Fibroblast of mammary gland (primary cell): Measurements from ENCODE around the gene B4GAT1.

Source experiments
- DNase-seq: peaks from one replicate; pipeline ENCODE4 v3.0.0-alpha.2; 2010; ENCODE audit warnings: low read depth
- H3K4me3 ChIP-seq: 2 replicates; pipeline ENCODE4 v1.5.1; 2011; ENCODE audit warnings: low read depth, mild to moderate bottlenecking, low read length, moderate library complexity; ENCODE audit not compliant: control insufficient read depth
- TF ChIP-seq, protein P1 (sequence below): conservative IDR thresholded peaks from 2 replicates; pipeline ENCODE4 v1.5.1; 2011; ENCODE audit warnings: low read depth, low read length, inconsistent platforms; ENCODE audit not compliant: control insufficient read depth, insufficient read depth

The B4GAT1 gene

DNA sequence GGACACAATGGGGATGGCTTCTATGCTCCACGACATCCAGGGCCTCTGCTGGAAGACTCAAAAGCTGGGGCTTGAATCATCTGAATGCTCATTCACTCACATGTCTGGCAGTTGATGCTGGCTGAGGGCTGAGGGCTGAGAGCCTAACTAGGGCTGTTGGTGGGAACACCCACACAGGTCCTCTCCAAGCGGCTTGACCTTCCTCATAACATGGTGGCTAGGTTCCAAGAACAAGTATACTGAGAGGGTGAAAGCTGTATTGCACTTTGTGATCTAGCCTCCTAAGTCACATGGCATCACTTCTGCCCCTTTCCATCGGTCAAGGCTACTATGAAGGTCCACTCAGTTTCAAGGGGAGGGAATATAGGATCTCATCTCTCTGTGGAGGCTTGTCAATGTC is 48.2 kb downstream of the B4GAT1 start:
- TF ChIP-seq, protein P1, sequence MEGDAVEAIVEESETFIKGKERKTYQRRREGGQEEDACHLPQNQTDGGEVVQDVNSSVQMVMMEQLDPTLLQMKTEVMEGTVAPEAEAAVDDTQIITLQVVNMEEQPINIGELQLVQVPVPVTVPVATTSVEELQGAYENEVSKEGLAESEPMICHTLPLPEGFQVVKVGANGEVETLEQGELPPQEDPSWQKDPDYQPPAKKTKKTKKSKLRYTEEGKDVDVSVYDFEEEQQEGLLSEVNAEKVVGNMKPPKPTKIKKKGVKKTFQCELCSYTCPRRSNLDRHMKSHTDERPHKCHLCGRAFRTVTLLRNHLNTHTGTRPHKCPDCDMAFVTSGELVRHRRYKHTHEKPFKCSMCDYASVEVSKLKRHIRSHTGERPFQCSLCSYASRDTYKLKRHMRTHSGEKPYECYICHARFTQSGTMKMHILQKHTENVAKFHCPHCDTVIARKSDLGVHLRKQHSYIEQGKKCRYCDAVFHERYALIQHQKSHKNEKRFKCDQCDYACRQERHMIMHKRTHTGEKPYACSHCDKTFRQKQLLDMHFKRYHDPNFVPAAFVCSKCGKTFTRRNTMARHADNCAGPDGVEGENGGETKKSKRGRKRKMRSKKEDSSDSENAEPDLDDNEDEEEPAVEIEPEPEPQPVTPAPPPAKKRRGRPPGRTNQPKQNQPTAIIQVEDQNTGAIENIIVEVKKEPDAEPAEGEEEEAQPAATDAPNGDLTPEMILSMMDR, result no peak
- no peak overlapping the region for H3K4me3 ChIP-seq
- DNase-seq, result no peak

- H3K4me3 ChIP-seq, result no peak overlapping the region
- TF ChIP-seq, protein P1, result no peak
- DNase-seq, result no peak
Measured at GRCh38 chr11:66297610-66298009, 49.8 kb downstream of the B4GAT1 start.
